Glutamatergic neuron (in vitro differentiated cells): Measurements from ENCODE around the gene HPS1. TPM values are rescaled to one million over a fixed set of nuclear protein-coding genes. Genes with fewer than 3 reads are reported as not detected.
A peak's percentile ranks its signal among the peaks of the same experiment; 100 is the strongest.

Source experiments
- DNase-seq: peaks from one replicate; pipeline ENCODE4 v3.0.0; 2022
- H3K27ac Mint-ChIP-seq: one replicate; pipeline ENCODE4 v1.8.0; 2020; ENCODE audit warnings: mild to moderate bottlenecking, mixed read lengths, inconsistent platforms; ENCODE audit not compliant: unreplicated experiment
- H3K27me3 Mint-ChIP-seq: one replicate; pipeline ENCODE4 v1.8.0; 2020; ENCODE audit warnings: mild to moderate bottlenecking, moderate library complexity, mixed read lengths, inconsistent platforms; ENCODE audit not compliant: unreplicated experiment
- H3K36me3 Mint-ChIP-seq: one replicate; pipeline ENCODE4 v1.8.0; 2020; ENCODE audit warnings: mild to moderate bottlenecking, mixed read lengths, inconsistent platforms; ENCODE audit not compliant: unreplicated experiment
- H3K4me1 Mint-ChIP-seq: one replicate; pipeline ENCODE4 v1.8.0; 2020; ENCODE audit warnings: mild to moderate bottlenecking, low read depth, mixed read lengths, inconsistent platforms; ENCODE audit not compliant: unreplicated experiment
- H3K4me3 Mint-ChIP-seq: one replicate; pipeline ENCODE4 v1.8.0; 2020; ENCODE audit warnings: mild to moderate bottlenecking, mixed read lengths, inconsistent platforms; ENCODE audit not compliant: unreplicated experiment
- H3K9me3 Mint-ChIP-seq: one replicate; pipeline ENCODE4 v1.8.0; 2020; ENCODE audit warnings: mild to moderate bottlenecking, moderate library complexity, mixed read lengths, inconsistent platforms; ENCODE audit not compliant: unreplicated experiment
- CTCF ChIP-seq: fragments of 200-600 bp; sonication (generic); IDR thresholded peaks from one replicate; pipeline ENCODE4 v1.5.0; 2021; ENCODE audit not compliant: partially characterized antibody, unreplicated experiment
- total RNA-seq: library from RNA; stranded (reverse); fragmentation: NEBNext Ultra II Directional; extraction: Animal tissue kit (Norgen Biotek cat#: 25700); gene quantifications from one replicate; pipeline ENCODE4 v1.2.1, GENCODE V29; 2021; ENCODE audit not compliant: unreplicated experiment

Gene HPS1
- total RNA-seq, 1 donor from 2014 or later: 34.4 TPM

GRCh38 chr10:98427011-98427515, 19.7 kb downstream of the HPS1 start:
- Mint-ChIP-seq H3K4me3 (no peak overlapping the region), H3K4me1 (no peaks in the 10 kb centered on the region), H3K9me3 (no peaks in the 10 kb centered on the region), H3K27ac (no peak overlapping the region), H3K27me3 (no peaks in the 10 kb centered on the region), H3K36me3 (peaks cover 16% of the 10 kb centered on the region)
- no peak for DNase-seq
- TF ChIP-seq CTCF: no peak

- peak; percentile 80 for TF ChIP-seq CTCF
- Mint-ChIP-seq H3K27me3 (no peaks in the 10 kb centered on the region), H3K4me1 (peaks cover 3% of the 10 kb centered on the region), H3K9me3 (no peaks in the 10 kb centered on the region), H3K4me3 (no peak overlapping the region), H3K36me3 (peaks cover 3% of the 10 kb centered on the region), H3K27ac (no peak overlapping the region)
- peak; percentile 57 for DNase-seq
These were observed 21.0 kb downstream of the HPS1 start for GRCh38 chr10:98425511-98426352.

- no peak for TF ChIP-seq CTCF
- no peak overlapping the region for H3K27ac Mint-ChIP-seq
- no peaks in the 10 kb centered on the region for H3K27me3 Mint-ChIP-seq
- no peak overlapping the region for H3K4me3 Mint-ChIP-seq
- DNase-seq: no peak
- no peaks in the 10 kb centered on the region for H3K36me3 Mint-ChIP-seq
- H3K9me3 Mint-ChIP-seq: no peaks in the 10 kb centered on the region
- H3K4me1 Mint-ChIP-seq: peaks cover 4% of the 10 kb centered on the region
These were observed 22.2 kb downstream of the HPS1 start for GRCh38 chr10:98424295-98425254.

GRCh38 chr10:98423691-98424120, 23.0 kb downstream of the HPS1 start:
- no peaks in the 10 kb centered on the region for H3K27me3 Mint-ChIP-seq
- H3K27ac Mint-ChIP-seq: no peak overlapping the region
- no peaks in the 10 kb centered on the region for H3K36me3 Mint-ChIP-seq
- H3K4me3 Mint-ChIP-seq: no peak overlapping the region
- DNase-seq: peak; percentile 61
- H3K9me3 Mint-ChIP-seq: no peaks in the 10 kb centered on the region
- TF ChIP-seq CTCF: peak; percentile 40
- H3K4me1 Mint-ChIP-seq: peaks cover 4% of the 10 kb centered on the region
